ENCODE results near the gene STX10. TPM values are rescaled to one million over a fixed set of nuclear protein-coding genes. Genes with fewer than 3 reads are reported as not detected.

The STX10 gene
- total RNA-seq, 1 experiment from 2014 or later = 129 TPM

- DNase-seq (ENCODE audit: low spot score) = no peak
These were observed 10.4 kb downstream of the STX10 start for GRCh38 chr19:13139633-13140311.

- no peak for DNase-seq (ENCODE audit: low spot score)
These were observed 11.3 kb downstream of the STX10 start for GRCh38 chr19:13138916-13139198.

- DNase-seq (ENCODE audit: low spot score) = no peak
These were observed 11.8 kb downstream of the STX10 start for GRCh38 chr19:13138171-13138915.

- no peak for DNase-seq (ENCODE audit: low spot score)
These were observed 12.8 kb downstream of the STX10 start for GRCh38 chr19:13137290-13137794.

GRCh38 chr19:13135068-13136062 is 14.8 kb downstream of the STX10 start:
- no peak for DNase-seq (ENCODE audit: low spot score)

GRCh38 chr19:13134626-13135025 is 15.5 kb downstream of the STX10 start:
- no peak for DNase-seq (ENCODE audit: low spot score)

- no peak for DNase-seq (ENCODE audit: low spot score)
These were observed 16.8 kb downstream of the STX10 start for GRCh38 chr19:13133241-13133870.

- DNase-seq (ENCODE audit: low spot score) = no peak
These were observed 17.5 kb downstream of the STX10 start for GRCh38 chr19:13132471-13133180.

- no peak for DNase-seq (ENCODE audit: low spot score)
These were observed 19.2 kb downstream of the STX10 start for GRCh38 chr19:13130886-13131490.

- DNase-seq (ENCODE audit: low spot score) = no peak
These were observed 20.8 kb downstream of the STX10 start for GRCh38 chr19:13129384-13129783.

- DNase-seq (ENCODE audit: low spot score) = no peak
These were observed 21.6 kb downstream of the STX10 start for GRCh38 chr19:13128583-13128982.

GRCh38 chr19:13127811-13128575 is 22.2 kb downstream of the STX10 start:
- DNase-seq (ENCODE audit: low spot score) = no peak

- DNase-seq (ENCODE audit: low spot score) = no peak
These were observed 23.1 kb downstream of the STX10 start for GRCh38 chr19:13127051-13127450.

- DNase-seq (ENCODE audit: low spot score) = no peak
These were observed 26.9 kb downstream of the STX10 start for GRCh38 chr19:13122980-13123957.

- DNase-seq (ENCODE audit: low spot score) = no peak
These were observed 27.8 kb downstream of the STX10 start for GRCh38 chr19:13122275-13122878.

- DNase-seq (ENCODE audit: low spot score) = no peak
These were observed 28.5 kb downstream of the STX10 start for GRCh38 chr19:13121551-13122274.

GRCh38 chr19:13120817-13121216 is 29.4 kb downstream of the STX10 start:
- no peak for DNase-seq (ENCODE audit: low spot score)
